CD4-positive, alpha-beta T cell treated with Interferon gamma for 1 hour (primary cell): ENCODE measurements around the gene CMTM4.

Experiments used
- DNase-seq: peaks from one replicate; pipeline ENCODE4 v3.0.0-alpha.2; 2020

The CMTM4 gene

DNA sequence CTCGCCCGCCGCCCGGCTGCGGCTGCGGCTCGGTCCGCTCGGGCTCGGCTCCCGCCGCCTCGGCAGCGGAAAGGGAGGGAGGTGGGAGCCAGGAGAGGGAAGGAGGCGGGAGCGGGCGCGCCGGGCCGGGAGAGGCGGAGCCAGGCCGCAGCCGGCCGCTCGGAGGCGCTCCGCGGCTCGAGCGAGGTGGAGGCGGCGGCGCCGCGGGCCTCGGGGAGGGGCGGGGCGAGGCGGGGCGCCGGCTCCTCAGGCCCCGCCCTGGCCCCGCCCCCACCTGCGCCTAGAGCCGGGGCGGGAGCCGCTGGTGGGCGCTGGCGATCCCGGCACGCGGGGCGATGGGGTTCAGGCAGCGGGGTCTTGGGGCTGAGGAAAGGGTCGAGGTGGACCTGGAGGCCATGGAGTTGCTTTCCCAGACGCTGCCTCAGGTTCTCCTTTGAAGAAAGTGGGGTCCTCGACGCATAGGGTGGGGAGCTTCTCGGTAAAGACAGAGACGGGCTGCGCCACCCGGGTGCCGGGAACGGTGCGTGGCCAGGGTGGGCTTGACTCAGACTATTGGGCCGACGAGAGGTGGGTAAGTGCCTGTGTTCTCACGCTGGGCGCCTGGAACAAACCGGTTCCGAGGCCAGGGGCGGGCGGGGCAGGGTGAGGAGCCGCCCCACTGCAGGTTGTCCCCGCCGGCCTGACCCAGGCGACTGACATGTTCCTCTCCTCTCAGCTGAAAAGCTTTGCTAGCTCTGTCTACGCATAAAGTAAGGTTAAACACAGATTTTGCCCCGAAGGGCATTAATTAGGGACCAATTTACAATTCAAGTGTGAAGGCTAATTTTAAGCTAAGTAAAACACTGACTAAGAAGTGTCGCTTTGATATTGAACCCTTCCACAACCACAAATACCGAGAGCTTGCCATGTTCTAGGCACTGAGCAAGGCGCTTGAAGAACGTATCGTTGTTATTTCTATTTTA is at the start of gene CMTM4:
Gene CMTM4 (minus strand): TSS at position 75 of the 962 bp plus-strand sequence. CDS start 218 bp downstream, outside the sequence.
- peak; percentile 77 for DNase-seq

GRCh38 chr16:66746048-66746447 is 49.5 kb upstream of the CMTM4 start:
- DNase-seq = no peak

DNA sequence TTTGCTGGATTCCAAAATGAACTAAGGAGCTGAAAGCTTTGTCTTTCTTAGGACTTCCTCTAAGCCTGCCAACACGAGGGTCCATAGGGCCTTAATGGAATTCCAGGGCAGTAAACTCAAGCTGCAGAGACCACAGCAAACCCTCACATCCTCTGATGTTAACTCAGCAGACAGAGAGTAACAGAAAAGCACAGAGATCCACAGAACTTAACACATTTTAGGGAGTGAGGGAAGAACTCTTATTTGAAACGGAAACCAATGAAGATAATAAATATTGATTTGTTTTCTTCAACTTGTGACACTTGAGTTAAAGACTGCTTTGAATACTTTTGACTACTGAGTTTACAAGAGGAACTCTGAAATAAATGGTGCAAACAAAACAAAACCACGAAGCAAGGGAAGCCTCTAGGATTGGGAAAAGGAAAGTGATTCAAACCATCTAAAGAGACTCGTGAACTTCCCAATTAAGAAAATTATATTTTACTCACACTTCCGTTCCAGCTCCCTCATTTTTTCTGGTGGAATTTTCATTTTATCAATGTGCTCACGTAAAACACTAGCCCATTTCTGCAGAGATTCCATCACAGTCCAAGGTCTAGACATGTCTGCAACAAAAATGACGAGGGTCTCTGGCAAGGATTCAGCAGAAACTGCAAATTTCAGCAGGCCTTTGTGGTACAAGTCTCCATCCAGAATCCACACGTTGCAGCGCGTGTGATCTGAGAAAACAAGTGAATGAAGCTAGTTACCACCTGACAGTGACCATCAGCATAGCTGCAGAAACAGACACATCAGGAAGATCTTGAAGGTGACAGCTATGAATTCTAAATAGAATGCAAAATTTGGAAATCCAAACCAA is 45.6 kb upstream of the CMTM4 start:
- DNase-seq = no peak

- no peak for DNase-seq
These were observed 44.8 kb upstream of the CMTM4 start for GRCh38 chr16:66741169-66741900.

GRCh38 chr16:66740533-66740932 is 44.0 kb upstream of the CMTM4 start:
- no peak for DNase-seq

DNA sequence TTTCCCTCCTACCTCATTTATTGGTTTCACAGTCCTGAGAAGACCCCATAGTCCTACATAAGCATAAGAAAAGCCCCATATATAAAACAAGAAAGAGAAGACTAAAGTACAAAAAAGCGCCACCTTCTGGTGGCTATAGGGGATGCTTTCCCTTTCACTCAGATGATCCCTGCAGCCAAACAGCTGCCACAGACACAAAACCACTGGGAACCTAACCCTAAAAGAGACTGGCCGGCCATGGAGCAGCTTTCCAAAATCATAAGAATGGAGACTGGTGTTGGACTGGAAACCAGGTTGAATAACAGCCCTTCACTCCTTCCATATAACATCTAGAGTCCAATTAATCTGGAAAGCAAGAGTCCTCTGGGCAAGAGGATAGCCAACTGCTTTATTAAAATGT is 43.5 kb upstream of the CMTM4 start:
- DNase-seq = no peak

DNA sequence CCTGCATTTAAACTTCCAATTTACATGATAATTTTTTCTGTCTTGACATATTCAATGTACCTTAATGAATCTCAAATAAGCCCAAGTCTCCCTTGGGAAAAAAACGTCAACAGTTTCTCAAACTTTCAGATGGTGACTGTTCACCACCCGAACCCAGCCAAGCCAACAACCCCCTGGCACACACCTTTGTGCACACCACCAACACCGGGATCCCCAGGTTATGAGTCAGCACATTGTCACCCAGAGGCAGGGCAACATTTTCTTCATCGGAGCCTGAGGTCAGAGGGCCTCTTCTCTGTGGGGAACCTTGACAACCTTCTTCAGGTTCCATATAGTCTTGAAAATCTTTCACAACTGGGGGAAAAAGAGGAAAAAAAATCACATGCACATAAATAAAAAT is 39.3 kb upstream of the CMTM4 start:
- DNase-seq = no peak

GRCh38 chr16:66731101-66731500 is 34.6 kb upstream of the CMTM4 start:
- DNase-seq = no peak

- DNase-seq = no peak
These were observed 32.3 kb upstream of the CMTM4 start for GRCh38 chr16:66728804-66729203.

GRCh38 chr16:66728117-66728787 is 31.7 kb upstream of the CMTM4 start:
- DNase-seq = no peak

DNA sequence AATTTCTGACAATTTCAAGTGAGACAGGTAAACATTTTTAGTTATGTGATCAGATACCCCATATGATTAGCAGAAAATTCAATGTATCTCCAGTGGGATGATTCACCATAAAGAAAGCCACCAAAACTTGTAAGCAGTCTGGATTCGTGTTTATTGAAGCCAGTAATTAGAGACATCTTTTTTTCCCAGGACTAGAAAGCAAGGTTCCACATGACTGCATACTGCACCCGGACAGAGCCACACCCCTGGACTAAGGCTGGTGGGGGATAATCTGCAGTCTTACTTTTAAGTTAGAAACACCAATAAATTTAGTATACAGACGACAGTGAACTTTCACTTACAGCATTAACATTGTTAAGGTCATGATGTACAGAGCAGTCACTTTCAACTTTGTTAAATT is 24.2 kb upstream of the CMTM4 start:
- no peak for DNase-seq

DNA sequence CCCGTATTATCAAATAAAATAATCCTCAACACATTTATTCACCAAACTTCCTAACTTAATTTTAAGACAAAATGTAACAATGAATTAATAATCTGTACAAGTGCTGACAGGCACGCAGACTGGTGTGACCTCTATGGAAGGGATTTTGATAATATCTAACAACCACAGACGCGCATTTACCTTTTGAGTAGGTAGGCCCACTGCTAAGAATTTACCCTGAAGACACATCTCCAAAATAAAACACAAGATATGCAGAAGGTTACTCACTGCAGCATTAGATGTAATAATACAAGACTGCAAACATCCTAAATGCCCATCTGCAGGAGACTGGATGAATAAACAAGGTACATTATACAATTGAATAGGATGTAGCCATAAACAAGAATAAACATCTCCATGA is 22.7 kb upstream of the CMTM4 start:
- no peak for DNase-seq

GRCh38 chr16:66717776-66718175 is 21.2 kb upstream of the CMTM4 start:
- no peak for DNase-seq

DNA sequence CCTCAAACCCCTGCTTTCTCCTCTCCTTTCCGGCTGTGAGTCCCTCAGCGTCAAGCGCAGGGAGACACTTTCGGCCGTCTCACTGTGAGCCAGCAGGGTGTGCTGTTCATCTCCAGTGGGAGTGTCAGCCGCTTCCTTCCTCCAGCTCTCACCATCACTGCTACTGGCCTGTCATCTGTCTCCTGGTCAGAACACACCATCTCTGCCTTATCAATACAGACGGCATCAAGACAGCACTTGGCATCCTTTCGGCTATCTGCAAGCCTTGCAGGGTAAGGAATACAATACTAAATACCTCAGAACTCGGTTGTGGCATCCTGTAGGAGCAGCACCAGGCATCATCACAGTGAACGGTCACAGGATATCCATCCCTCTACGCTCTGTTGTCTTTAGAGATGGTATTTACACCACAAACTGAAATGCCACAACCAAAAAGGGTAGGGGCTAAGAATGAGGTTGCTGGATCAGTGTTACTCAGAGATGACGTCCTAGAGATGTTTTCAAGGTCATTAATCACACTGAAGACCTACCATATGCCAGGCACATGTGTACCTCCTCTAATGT is 20.7 kb upstream of the CMTM4 start:
- DNase-seq = peak; percentile 9

GRCh38 chr16:66714654-66715307 is 18.2 kb upstream of the CMTM4 start:
- no peak for DNase-seq

GRCh38 chr16:66714062-66714461 is 17.5 kb upstream of the CMTM4 start:
- no peak for DNase-seq

DNA sequence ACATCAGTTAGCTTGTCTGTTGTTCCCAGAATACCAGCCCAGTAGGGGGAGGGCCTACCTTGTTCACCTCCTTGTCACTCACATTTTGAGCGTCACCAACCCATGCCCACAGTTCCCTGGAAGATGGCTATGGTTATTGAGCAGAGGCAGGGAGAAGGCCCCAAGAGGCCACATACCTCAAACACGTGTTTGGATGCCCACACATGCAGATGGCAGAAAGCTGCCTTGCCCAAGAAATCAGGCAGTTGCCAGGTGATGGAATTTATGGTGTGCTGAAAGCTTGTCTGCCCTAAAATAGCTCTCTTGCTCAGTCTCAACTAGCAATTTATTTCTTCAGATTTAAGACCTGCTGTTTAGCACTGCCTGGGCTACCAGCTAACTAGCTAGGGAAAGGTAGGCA is 16.5 kb upstream of the CMTM4 start:
- no peak for DNase-seq

GRCh38 chr16:66712512-66712911 is 16.0 kb upstream of the CMTM4 start:
- DNase-seq = no peak

DNA sequence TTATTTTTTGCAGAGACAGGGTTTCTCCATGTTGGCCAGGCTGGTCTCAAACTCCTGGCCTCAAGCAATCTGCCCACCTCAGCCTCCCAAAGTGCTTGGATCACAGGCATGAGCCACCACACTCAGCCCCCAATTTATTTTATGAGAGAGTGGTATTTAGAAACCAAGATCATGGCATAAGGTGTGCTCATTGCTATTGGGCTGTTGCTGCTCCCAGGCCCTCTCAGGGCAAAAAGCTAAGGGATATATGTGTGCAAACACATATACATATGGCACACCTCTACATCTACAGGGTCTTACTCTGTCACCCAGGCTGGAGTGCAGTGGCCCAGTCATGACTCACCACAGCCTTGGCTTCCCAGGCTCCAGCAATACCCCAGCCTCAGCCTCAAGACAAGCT is 15.0 kb upstream of the CMTM4 start:
- no peak for DNase-seq

DNA sequence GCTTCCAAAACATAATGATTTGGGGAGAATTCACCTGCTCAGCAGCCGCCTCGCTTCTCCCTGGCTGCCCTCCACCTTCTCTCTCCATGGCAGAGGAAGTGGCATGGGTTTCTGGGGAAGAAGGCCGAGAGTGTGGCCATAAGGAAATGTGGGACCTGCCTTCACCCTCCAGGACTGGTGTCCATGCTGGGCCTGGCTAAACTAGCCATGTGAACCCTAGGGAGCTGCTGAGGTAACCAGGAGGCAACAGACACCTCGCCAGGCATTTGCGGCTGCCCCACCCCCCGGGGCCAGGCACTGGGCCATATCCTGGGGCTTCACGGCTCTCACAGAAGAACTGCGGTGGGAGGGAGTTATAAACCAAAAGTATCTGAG is 9.9 kb upstream of the CMTM4 start:
- no peak for DNase-seq

GRCh38 chr16:66705790-66706505 is 9.4 kb upstream of the CMTM4 start:
- DNase-seq = no peak
